HG02981 (cell line): Measurements from ENCODE around the gene OR2W1.

Experiments used
- ATAC-seq: cut with Tn5 transposase; IDR thresholded peaks from one replicate; pipeline ENCODE4 v1.9.1; 2021; ENCODE audit warnings: mild to moderate bottlenecking, moderate library complexity; ENCODE audit not compliant: unreplicated experiment

Gene OR2W1

GRCh38 chr6:29005183-29005885 is 39.6 kb downstream of the OR2W1 start, which contains the start of gene ZNF311:
Gene ZNF311 (minus strand): TSS chr6:29005315. CDS start chr6:29003954, 1,361 bp downstream.
- no peak for ATAC-seq

GRCh38 chr6:28996844-28997510 is 48.0 kb downstream of the OR2W1 start:
- ATAC-seq: no peak

- ATAC-seq: no peak
These were observed 49.8 kb downstream of the OR2W1 start for GRCh38 chr6:28995093-28995650.
